ENCODE data around the gene PLCL2.

- TF ChIP-seq EZH2 (IDR thresholded peaks at IDR 0.05; ENCODE audit: low read depth, unreplicated experiment), result no peak
- no peak for TF ChIP-seq CTCF (conservative IDR thresholded peaks at IDR 0.05; ENCODE audit: low read depth in 2 of 2)
- no peak for TF ChIP-seq ZNF114 (CRISPR knock-in tag; IDR thresholded peaks at IDR 0.05)
- TF ChIP-seq REST (IDR thresholded peaks at IDR 0.05; ENCODE audit: unreplicated experiment), result no peak
These were observed 48.1 kb downstream of the PLCL2 start for GRCh38 chr3:16932877-16933276.

All from GM23338 (cell line).